WTC11 (cell line): Measurements from ENCODE around the gene HELLS.

Experiments used
- CTCF ChIP-seq: fragments of 200-600 bp; IDR thresholded peaks from 2 replicates; pipeline ENCODE4 v1.8.0; 2022; ENCODE audit warnings: antibody characterized with exemption
- ZNF281 ChIP-seq: sonication (generic); formaldehyde crosslinking; IDR thresholded peaks from 2 replicates; pipeline ENCODE4 v1.8.0; 2023; ENCODE audit warnings: mild to moderate bottlenecking, missing genetic modification reagents
- ZNF317 ChIP-seq: sonication (generic); formaldehyde crosslinking; IDR thresholded peaks from 2 replicates; pipeline ENCODE4 v1.8.1; 2023; ENCODE audit warnings: low read depth, mild to moderate bottlenecking, moderate library complexity, missing genetic modification reagents, borderline replicate concordance

GRCh38 chr10:94622666-94623205, 77.1 kb downstream of the HELLS start:
- TF ChIP-seq ZNF317 (CRISPR knock-in tag), result no peak
- no peak for TF ChIP-seq ZNF281 (CRISPR knock-in tag)
- TF ChIP-seq CTCF, result no peak
